Keratinocyte (primary cell): ENCODE data around the gene SHMT2.

Experiments used
- EZH2 ChIP-seq: IDR thresholded peaks from one replicate; pipeline ENCODE4 v1.6.1; 2012; ENCODE audit warnings: inconsistent platforms, mild to moderate bottlenecking, low read length, moderate library complexity
- TF ChIP-seq, protein P1 (sequence below), 3 experiments: IDR thresholded peaks in 1 of 3; conservative IDR thresholded peaks in 1 of 3; optimal IDR thresholded peaks in 1 of 3; 2 replicates in 2 of 3; 3 replicates in 1 of 3; pipeline versions ENCODE3 to v1.5.1; 2011; ENCODE audit warnings: low read length in 3 of 3, mild to moderate bottlenecking in 3 of 3, moderate library complexity in 2 of 3, control low read depth in 1 of 3, inconsistent platforms in 1 of 3; ENCODE audit not compliant: insufficient read depth in 2 of 3; ENCODE audit errors: extremely low read depth in 1 of 3

DNA sequence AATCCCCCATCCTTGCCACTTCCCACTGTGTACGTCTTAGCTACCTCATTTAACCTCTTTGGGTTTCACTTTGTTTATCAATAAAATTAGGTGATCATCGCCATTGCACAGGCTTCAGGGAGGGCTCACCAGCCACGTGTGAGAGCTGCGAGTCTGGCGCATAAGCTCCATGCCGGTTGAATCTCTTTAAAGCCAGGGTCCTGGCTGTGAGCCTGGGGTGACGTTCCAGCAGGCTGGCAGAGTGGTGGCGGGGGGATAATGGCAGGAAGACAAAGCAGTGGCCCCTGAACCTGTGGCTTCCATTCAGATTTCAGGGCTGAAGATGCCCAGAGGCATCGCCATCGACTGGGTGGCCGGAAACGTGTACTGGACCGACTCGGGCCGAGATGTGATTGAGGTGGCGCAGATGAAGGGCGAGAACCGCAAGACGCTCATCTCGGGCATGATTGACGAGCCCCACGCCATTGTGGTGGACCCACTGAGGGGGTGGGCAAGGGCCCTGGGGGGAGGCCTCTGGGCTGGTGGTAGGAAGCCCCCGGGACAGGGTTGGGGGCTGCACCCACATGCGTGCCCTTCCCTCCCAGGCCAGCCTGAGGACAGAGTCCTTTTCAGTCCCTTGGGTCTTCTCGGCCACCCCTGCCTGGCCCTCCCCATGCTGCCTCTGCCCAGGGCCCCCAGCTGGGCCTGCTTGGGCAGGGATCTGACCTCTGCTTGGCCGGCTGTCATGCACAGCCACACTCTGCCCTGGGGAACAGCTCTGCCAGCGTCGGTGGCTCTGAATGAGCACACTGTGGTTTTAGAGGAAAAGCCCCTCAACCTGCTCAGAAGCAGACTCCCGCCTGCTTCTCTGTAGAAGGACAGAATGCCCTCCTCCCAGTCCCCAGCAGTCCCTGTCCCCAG, 21.5 kb upstream of the SHMT2 start:
- TF ChIP-seq, protein P1, sequence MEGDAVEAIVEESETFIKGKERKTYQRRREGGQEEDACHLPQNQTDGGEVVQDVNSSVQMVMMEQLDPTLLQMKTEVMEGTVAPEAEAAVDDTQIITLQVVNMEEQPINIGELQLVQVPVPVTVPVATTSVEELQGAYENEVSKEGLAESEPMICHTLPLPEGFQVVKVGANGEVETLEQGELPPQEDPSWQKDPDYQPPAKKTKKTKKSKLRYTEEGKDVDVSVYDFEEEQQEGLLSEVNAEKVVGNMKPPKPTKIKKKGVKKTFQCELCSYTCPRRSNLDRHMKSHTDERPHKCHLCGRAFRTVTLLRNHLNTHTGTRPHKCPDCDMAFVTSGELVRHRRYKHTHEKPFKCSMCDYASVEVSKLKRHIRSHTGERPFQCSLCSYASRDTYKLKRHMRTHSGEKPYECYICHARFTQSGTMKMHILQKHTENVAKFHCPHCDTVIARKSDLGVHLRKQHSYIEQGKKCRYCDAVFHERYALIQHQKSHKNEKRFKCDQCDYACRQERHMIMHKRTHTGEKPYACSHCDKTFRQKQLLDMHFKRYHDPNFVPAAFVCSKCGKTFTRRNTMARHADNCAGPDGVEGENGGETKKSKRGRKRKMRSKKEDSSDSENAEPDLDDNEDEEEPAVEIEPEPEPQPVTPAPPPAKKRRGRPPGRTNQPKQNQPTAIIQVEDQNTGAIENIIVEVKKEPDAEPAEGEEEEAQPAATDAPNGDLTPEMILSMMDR (optimal IDR thresholded peaks at IDR 0.05 in 1 of 3, IDR thresholded peaks at IDR 0.05 in 1 of 3, conservative IDR thresholded peaks at IDR 0.05 in 1 of 3; ENCODE audit: extremely low read depth in 1 of 3, insufficient read depth in 2 of 3, low read length in 3 of 3): no peak
- TF ChIP-seq EZH2: no peak
